Activated T-cell treated with anti-CD3 and anti-CD28 coated beads, Interleukin-2, amount 50 U/mL, for 72 hours (primary cell): ENCODE results near the gene ZNRF2. TPM values are rescaled to one million over a fixed set of nuclear protein-coding genes. Genes with fewer than 3 reads are reported as not detected.

Experiments
- ATAC-seq, 2 donors: fragments of 150-1000 bp; cut with Tn5 transposase; replicated peaks in 1 of 2; 2 replicates each; pipeline ENCODE4 v1.10.0; 2021; ENCODE audit warnings: moderate library complexity in 2 of 2, mild to moderate bottlenecking in 1 of 2
- DNase-seq, 2 donors: peaks; one replicate each; pipeline ENCODE4 v3.0.0; 2021 to 2022; ENCODE audit warnings: mixed read lengths in 1 of 2
- H3K27ac Mint-ChIP-seq: one replicate; pipeline ENCODE4 v1.8.0; 2022; ENCODE audit warnings: mild to moderate bottlenecking, moderate library complexity, mixed read lengths
- H3K27me3 Mint-ChIP-seq: one replicate; pipeline ENCODE4 v1.8.0; 2022; ENCODE audit warnings: low read depth, mixed read lengths
- H3K36me3 Mint-ChIP-seq, 2 donors: one replicate each; pipeline ENCODE4 v1.8.0; 2022; ENCODE audit warnings: mixed read lengths in 2 of 2, mild to moderate bottlenecking in 1 of 2; ENCODE audit not compliant: insufficient read depth in 2 of 2
- H3K4me1 Mint-ChIP-seq: one replicate; pipeline ENCODE4 v1.8.0; 2022; ENCODE audit warnings: low read depth, mixed read lengths
- H3K4me3 Mint-ChIP-seq, 2 donors: one replicate each; pipeline ENCODE4 v1.8.0; 2022; ENCODE audit warnings: mild to moderate bottlenecking in 2 of 2, mixed read lengths in 2 of 2, moderate library complexity in 2 of 2
- H3K9me3 Mint-ChIP-seq, 2 donors: one replicate each; pipeline ENCODE4 v1.8.0; 2022; ENCODE audit warnings: mixed read lengths in 2 of 2
- total RNA-seq, 2 donors: library from RNA; stranded (reverse); gene quantifications; one replicate each; pipeline ENCODE4 v1.2.3, GENCODE V29; 2022

Gene ZNRF2
- total RNA-seq, 2 donors from 2014 or later = 18.3 to 19.6 TPM

GRCh38 chr7:30395676-30396075, 111.3 kb downstream of the ZNRF2 start:
- Mint-ChIP-seq H3K9me3 (no peaks in the 10 kb centered on the region), H3K4me1 (no peaks in the 10 kb centered on the region), H3K36me3 (no peaks in the 10 kb centered on the region), H3K4me3 (no peak overlapping the region), H3K27ac (no peak overlapping the region), H3K27me3 (no peaks in the 10 kb centered on the region)
- DNase-seq (no peak), ATAC-seq (no peak)

- Mint-ChIP-seq H3K4me3 (no peak overlapping the region), H3K27ac (no peak overlapping the region), H3K4me1 (peaks cover 3% of the 10 kb centered on the region), H3K36me3 (no peaks in the 10 kb centered on the region), H3K27me3 (no peaks in the 10 kb centered on the region), H3K9me3 (no peaks in the 10 kb centered on the region)
- no peak for DNase-seq
- ATAC-seq = no peak
Measured at GRCh38 chr7:30396389-30396788, 112.0 kb downstream of the ZNRF2 start.

DNA sequence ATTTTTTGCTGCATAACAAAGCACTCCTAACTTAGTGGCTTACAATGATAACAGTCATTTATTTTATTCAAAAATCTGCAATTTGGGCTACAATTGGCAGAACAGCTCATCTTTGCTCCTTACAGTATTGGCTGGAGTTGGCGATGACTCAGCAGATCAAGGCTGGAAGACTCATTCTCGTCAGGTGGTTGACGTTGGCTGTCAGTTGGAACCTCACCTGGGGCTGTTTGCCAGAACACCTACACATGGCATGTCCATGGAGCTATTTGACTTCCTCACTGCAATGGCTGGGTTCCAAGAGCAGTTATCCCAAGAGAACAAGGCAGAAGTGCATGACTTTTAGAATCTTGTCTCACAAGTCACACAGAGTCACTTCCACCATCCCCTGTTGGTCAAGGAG, 119.1 kb downstream of the ZNRF2 start:
- no peak overlapping the region for H3K27ac Mint-ChIP-seq
- peaks cover 10% of the 10 kb centered on the region for H3K4me1 Mint-ChIP-seq
- H3K36me3 Mint-ChIP-seq = peaks cover 3% of the 10 kb centered on the region in 2 donors
- no peak for DNase-seq
- H3K27me3 Mint-ChIP-seq = no peaks in the 10 kb centered on the region
- no peak overlapping the region for H3K4me3 Mint-ChIP-seq
- H3K9me3 Mint-ChIP-seq = no peaks in the 10 kb centered on the region
- ATAC-seq = no peak

DNA sequence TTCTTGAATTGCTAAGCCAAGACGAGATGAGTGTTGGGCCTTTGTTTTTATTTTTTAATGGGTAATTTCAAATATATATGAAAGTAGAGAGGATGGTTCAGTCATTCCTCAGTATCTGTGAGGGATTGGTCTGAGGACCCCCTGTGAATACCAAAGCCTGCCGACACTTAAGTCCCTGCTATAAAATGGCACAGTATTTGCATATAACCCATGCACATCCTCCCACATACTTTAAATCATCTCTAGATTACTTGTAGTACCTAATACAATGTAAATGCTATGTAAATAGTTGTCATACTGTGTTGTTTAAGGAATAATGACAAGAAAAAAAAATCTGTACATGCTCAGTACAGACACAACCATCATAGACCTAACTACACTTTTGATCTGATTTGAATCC, 120.8 kb downstream of the ZNRF2 start:
- peaks cover 10% of the 10 kb centered on the region for H3K4me1 Mint-ChIP-seq
- no peaks in the 10 kb centered on the region for H3K27me3 Mint-ChIP-seq
- ATAC-seq (no peak), DNase-seq (no peak)
- H3K36me3 Mint-ChIP-seq = peaks cover 3% of the 10 kb centered on the region in 2 donors
- no peak overlapping the region for H3K4me3 Mint-ChIP-seq
- H3K27ac Mint-ChIP-seq = no peak overlapping the region
- H3K9me3 Mint-ChIP-seq = no peaks in the 10 kb centered on the region

DNA sequence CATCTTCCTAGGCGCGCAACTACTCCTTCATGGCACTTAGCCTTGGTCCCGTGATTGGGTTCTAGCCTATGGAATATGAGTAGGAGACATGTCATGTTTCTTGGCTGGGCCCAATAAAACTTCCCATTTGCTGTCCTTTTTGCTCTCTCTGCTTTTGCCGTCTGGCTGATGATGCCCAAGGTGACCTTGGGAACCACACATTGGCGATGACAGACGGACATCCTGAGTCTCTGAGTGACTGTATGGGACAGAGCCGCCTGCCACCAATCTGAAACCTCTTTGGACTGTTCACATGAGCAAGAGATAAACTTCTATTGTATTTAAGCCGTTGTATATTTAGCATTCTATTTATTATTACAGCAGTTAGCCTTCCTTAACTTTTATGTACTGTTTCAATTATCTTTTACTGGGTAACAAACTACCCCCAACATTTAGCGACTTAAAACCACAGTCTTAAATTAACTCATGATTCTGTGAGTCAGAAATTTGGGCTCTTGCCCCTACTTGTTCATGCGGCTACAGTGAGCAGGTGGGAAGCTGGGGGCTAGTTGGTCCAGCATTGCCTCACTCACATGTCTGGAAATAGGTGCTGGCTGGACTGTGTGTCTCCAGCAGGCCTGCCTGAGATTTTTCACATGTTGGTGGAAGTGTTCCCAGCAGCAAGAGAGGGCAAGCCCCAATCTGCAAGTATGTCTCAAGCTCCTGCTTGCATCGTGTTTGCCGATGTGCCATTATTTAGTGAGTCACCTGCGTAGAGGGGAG, 122.4 kb downstream of the ZNRF2 start:
- Mint-ChIP-seq H3K4me1 (peaks cover 3% of the 10 kb centered on the region), H3K27me3 (no peaks in the 10 kb centered on the region), H3K27ac (no peak overlapping the region), H3K4me3 (no peak overlapping the region), H3K36me3 (peaks cover 3% of the 10 kb centered on the region in 2 donors), H3K9me3 (no peaks in the 10 kb centered on the region)
- ATAC-seq (no peak), DNase-seq (no peak)

DNA sequence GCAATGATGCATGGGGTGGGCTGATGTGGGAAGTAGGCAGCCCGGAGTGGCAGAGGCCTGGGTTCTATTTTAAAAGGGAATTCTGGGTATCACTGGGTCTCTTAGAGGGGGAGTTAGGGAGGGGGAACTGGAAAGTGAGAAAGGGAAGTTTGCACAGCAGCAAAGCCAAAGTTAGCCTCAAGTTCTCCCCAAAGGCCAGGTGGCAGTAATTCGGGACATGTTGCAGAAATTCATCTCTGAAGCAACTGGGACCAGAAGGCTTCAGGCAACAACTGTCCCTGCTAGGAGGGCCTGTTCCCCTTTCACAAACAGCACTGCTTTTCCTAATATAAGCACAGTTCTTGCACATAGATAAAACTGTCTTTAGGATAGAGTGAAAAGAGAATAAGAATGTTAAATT, 126.8 kb downstream of the ZNRF2 start:
- no peaks in the 10 kb centered on the region for H3K9me3 Mint-ChIP-seq
- no peak overlapping the region for H3K4me3 Mint-ChIP-seq
- no peak for ATAC-seq
- H3K27ac Mint-ChIP-seq = no peak overlapping the region
- DNase-seq = no peak
- H3K27me3 Mint-ChIP-seq = no peaks in the 10 kb centered on the region
- H3K36me3 Mint-ChIP-seq = no peaks in the 10 kb centered on the region
- no peaks in the 10 kb centered on the region for H3K4me1 Mint-ChIP-seq

DNA sequence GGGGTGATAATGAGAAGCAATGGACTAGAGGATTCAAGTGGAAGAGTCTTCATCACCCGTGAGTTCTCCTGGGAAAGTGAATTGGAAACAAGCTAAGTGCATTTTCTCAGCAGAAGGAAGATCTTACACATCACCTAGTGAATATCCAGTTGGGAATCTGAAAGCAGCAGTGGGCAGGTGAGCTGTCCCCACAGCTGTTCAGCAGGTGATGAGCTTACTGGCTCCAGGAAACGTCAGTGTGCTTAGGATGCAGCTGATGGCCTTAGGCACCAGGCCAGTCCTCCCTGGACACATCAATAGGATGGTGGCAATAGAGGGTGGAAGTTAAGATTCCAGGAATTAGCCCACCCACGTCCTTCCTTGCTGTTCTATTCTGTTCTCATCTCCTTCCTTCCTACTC, 127.5 kb downstream of the ZNRF2 start:
- H3K27me3 Mint-ChIP-seq = no peaks in the 10 kb centered on the region
- ATAC-seq (no peak), DNase-seq (no peak)
- no peaks in the 10 kb centered on the region for H3K9me3 Mint-ChIP-seq
- H3K36me3 Mint-ChIP-seq = no peaks in the 10 kb centered on the region
- H3K4me3 Mint-ChIP-seq = no peak overlapping the region
- H3K4me1 Mint-ChIP-seq = no peaks in the 10 kb centered on the region
- H3K27ac Mint-ChIP-seq = no peak overlapping the region

- Mint-ChIP-seq H3K9me3 (no peaks in the 10 kb centered on the region), H3K4me1 (no peaks in the 10 kb centered on the region), H3K27ac (no peak overlapping the region), H3K36me3 (no peaks in the 10 kb centered on the region), H3K4me3 (no peak overlapping the region), H3K27me3 (no peaks in the 10 kb centered on the region)
- ATAC-seq (peak in 1 of 2 donors; percentile 37), DNase-seq (no peak)
Measured at GRCh38 chr7:30412782-30413504, 128.5 kb downstream of the ZNRF2 start.

DNA sequence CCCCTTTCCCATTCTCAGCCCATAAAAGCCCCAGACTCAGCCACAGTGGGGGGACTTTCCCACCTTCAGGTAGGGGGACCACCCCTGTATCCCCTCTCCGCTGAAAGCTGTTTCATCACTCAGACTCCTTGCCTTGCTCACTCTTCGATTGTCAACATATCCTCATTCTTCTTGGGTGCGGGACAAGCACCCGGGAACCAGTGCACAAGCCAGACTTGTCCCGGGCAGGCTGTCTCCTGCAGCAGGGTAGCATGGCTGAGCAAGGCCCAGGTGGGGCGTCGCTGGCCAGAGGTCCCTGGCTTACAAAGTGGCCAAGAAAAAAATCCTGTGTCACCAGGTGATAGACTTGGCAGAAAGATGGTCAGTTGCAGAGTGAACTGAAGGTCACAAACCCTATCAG, 129.5 kb downstream of the ZNRF2 start:
- DNase-seq (no peak), ATAC-seq (no peak)
- Mint-ChIP-seq H3K27ac (no peak overlapping the region), H3K36me3 (no peaks in the 10 kb centered on the region), H3K4me3 (no peak overlapping the region), H3K27me3 (no peaks in the 10 kb centered on the region), H3K9me3 (no peaks in the 10 kb centered on the region), H3K4me1 (no peaks in the 10 kb centered on the region)

Other genes starting within 250 kb of the ZNRF2 start
- gene MTURN, start 149.6 kb upstream of the ZNRF2 start, total RNA-seq = 1 to 10 TPM; 5.3 to 5.4 TPM
- gene NOD1, start 194.2 kb downstream of the ZNRF2 start, total RNA-seq = 10 to 100 TPM; 16.0 to 17.8 TPM
- gene GGCT, start 220.2 kb downstream of the ZNRF2 start, total RNA-seq = 10 to 100 TPM; 65.7 to 84.4 TPM